Colonic mucosa (tissue), 4 donors: ENCODE measurements around the gene SNCAIP. TPM values are rescaled to one million over a fixed set of nuclear protein-coding genes. Genes with fewer than 3 reads are reported as not detected.
A peak's percentile ranks its signal among the peaks of the same experiment; 100 is the strongest.

ENCODE experiments used
- DNase-seq: peaks from one replicate; pipeline ENCODE4 v3.0.0-alpha.2; 2020
- H3K27ac ChIP-seq: fragments of 200-600 bp; one replicate; pipeline ENCODE4 v1.8.0; 2021
- H3K27me3 ChIP-seq: fragments of 200-600 bp; one replicate; pipeline ENCODE4 v1.8.0; 2021
- H3K36me3 ChIP-seq: fragments of 200-600 bp; one replicate; pipeline ENCODE4 v1.8.0; 2021
- H3K4me1 ChIP-seq: fragments of 200-600 bp; one replicate; pipeline ENCODE4 v1.8.0; 2021; ENCODE audit warnings: mild to moderate bottlenecking
- H3K4me3 ChIP-seq: fragments of 200-600 bp; one replicate; pipeline ENCODE4 v1.8.0; 2021
- H3K9ac ChIP-seq, 2 donors: one replicate each; pipeline ENCODE4 v1.7.0; 2013; ENCODE audit warnings: control low read depth in 2 of 2, low read depth in 2 of 2, low read length in 2 of 2
- H3K9me3 ChIP-seq: fragments of 200-600 bp; one replicate; pipeline ENCODE4 v1.8.0; 2021
- CTCF ChIP-seq: fragments of 200-600 bp; IDR thresholded peaks from one replicate; pipeline ENCODE4 v1.8.0; 2022; ENCODE audit warnings: antibody characterized with exemption, mild to moderate bottlenecking
- intact Hi-C: fragments of 100-400 bp; cut with DNase I; formaldehyde crosslinking; loops from one replicate; pipeline ENCODE4 v1.14.1; 2022
- total RNA-seq, 2 donors: library from RNA; stranded (reverse); fragmentation: NEBNext Ultra II Directional in 1 of 2; extraction: Animal tissue kit (Norgen Biotek cat#: 25700) in 1 of 2; gene quantifications; one replicate each; pipeline ENCODE4 v1.2.1, GENCODE V29; 2021
- donor health status: healthy.
- donor health status: DM: no; HTN: no; CAD: no.
- donor health status: DM: no; HTN: no; CAD: no.

Gene SNCAIP
- total RNA-seq = 1 to 10 TPM in 1 of 2 donors, under 1 TPM in 1; 0.84 to 1.3 TPM

GRCh38 chr5:122311961-122312590 lies at the start of gene SNCAIP:
SNCAIP (plus strand) TSS chr5:122312237; CDS start chr5:122391135, 78,898 bp downstream.
- Histone ChIP-seq H3K9ac (peak within 1 kb of the TSS; percentile 27 to 37), H3K9me3 (no peaks in the 10 kb centered on the region), H3K4me1 (no peaks in the 10 kb centered on the region), H3K27ac (no peak within 1 kb of the TSS), H3K27me3 (no peaks in the 10 kb centered on the region), H3K36me3 (no peaks in the 10 kb centered on the region), H3K4me3 (peak within 1 kb of the TSS; percentile 40)
- intact Hi-C loops = no loop called here
- DNase-seq = peak; percentile 37
- TF ChIP-seq CTCF = no peak

GRCh38 chr5:122263352-122264030 lies 48.5 kb upstream of the SNCAIP start:
- Histone ChIP-seq H3K4me1 (no peaks in the 10 kb centered on the region), H3K27ac (no peak overlapping the region), H3K36me3 (no peaks in the 10 kb centered on the region), H3K4me3 (no peak overlapping the region), H3K9me3 (no peaks in the 10 kb centered on the region), H3K27me3 (no peaks in the 10 kb centered on the region), H3K9ac (no peak overlapping the region)
- TF ChIP-seq CTCF = no peak
- DNase-seq = no peak
- intact Hi-C loops = no loop called here

GRCh38 chr5:122264610-122265009 lies 47.4 kb upstream of the SNCAIP start:
- no peak overlapping the region for H3K9ac ChIP-seq

GRCh38 chr5:122267185-122267584 lies 44.9 kb upstream of the SNCAIP start:
- Histone ChIP-seq H3K27me3 (no peaks in the 10 kb centered on the region), H3K36me3 (no peaks in the 10 kb centered on the region), H3K9ac (no peak overlapping the region), H3K4me1 (no peaks in the 10 kb centered on the region), H3K9me3 (no peaks in the 10 kb centered on the region), H3K27ac (no peak overlapping the region), H3K4me3 (no peak overlapping the region)
- TF ChIP-seq CTCF = no peak
- DNase-seq = no peak
- intact Hi-C loops = no loop called here

More at GRCh38 chr5:122264610-122265009, 47.4 kb upstream of the SNCAIP start:
- Histone ChIP-seq H3K9me3 (no peaks in the 10 kb centered on the region), H3K36me3 (no peaks in the 10 kb centered on the region), H3K4me3 (no peak overlapping the region), H3K4me1 (no peaks in the 10 kb centered on the region), H3K27me3 (no peaks in the 10 kb centered on the region), H3K27ac (no peak overlapping the region)
- no peak for DNase-seq
- intact Hi-C loops = no loop called here
- TF ChIP-seq CTCF = no peak

- intact Hi-C loops = no loop called here
- Histone ChIP-seq H3K36me3 (no peaks in the 10 kb centered on the region), H3K27me3 (no peaks in the 10 kb centered on the region), H3K9me3 (no peaks in the 10 kb centered on the region), H3K27ac (no peak overlapping the region), H3K4me3 (no peak overlapping the region), H3K4me1 (no peaks in the 10 kb centered on the region), H3K9ac (no peak overlapping the region)
- no peak for DNase-seq
- TF ChIP-seq CTCF = no peak
These were observed 38.3 kb upstream of the SNCAIP start for GRCh38 chr5:122273696-122274095.
